ENCODE data around the gene PPARD. TPM values are rescaled to one million over a fixed set of nuclear protein-coding genes. Genes with fewer than 3 reads are reported as not detected.
A peak's percentile ranks its signal among the peaks of the same experiment; 100 is the strongest.

The PPARD gene
- total RNA-seq, 2 donors from 2014 or later: 11.0 to 14.8 TPM

DNA sequence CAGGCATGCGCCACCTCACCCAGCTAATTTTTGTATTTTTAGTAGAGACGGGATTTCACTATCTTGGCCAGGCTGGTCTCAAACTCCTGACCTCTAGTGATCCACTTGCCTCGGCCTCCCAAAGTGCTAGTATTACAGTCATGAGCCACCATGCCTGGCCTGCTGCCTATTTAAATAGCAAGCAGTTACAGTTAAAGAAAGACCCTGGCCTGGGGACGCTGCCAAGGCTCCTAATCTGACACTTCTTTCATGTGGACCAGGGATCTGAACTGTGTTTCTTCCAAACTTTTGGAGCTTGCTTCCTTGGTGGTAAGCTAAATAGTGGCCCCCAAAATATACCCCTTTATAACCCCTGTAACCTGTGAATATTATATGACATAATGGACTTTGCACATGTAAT is 15.3 kb downstream of the PPARD start:
- TF ChIP-seq, protein P1, sequence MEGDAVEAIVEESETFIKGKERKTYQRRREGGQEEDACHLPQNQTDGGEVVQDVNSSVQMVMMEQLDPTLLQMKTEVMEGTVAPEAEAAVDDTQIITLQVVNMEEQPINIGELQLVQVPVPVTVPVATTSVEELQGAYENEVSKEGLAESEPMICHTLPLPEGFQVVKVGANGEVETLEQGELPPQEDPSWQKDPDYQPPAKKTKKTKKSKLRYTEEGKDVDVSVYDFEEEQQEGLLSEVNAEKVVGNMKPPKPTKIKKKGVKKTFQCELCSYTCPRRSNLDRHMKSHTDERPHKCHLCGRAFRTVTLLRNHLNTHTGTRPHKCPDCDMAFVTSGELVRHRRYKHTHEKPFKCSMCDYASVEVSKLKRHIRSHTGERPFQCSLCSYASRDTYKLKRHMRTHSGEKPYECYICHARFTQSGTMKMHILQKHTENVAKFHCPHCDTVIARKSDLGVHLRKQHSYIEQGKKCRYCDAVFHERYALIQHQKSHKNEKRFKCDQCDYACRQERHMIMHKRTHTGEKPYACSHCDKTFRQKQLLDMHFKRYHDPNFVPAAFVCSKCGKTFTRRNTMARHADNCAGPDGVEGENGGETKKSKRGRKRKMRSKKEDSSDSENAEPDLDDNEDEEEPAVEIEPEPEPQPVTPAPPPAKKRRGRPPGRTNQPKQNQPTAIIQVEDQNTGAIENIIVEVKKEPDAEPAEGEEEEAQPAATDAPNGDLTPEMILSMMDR (IDR thresholded peaks at IDR 0.05): no peak
- H3K36me3 ChIP-seq: peaks cover 15% of the 10 kb centered on the region
- no peak overlapping the region for H3K4me3 ChIP-seq
- H3K27ac ChIP-seq: peak overlapping the region; percentile 51 to 72
- H3K27me3 ChIP-seq: no peaks in the 10 kb centered on the region
- H3K4me1 ChIP-seq: peaks cover 0 to 56% of the 10 kb centered on the region in 2 donors
- no peak for DNase-seq (ENCODE audit: low spot score)
- H3K9me3 ChIP-seq: no peaks in the 10 kb centered on the region

DNA sequence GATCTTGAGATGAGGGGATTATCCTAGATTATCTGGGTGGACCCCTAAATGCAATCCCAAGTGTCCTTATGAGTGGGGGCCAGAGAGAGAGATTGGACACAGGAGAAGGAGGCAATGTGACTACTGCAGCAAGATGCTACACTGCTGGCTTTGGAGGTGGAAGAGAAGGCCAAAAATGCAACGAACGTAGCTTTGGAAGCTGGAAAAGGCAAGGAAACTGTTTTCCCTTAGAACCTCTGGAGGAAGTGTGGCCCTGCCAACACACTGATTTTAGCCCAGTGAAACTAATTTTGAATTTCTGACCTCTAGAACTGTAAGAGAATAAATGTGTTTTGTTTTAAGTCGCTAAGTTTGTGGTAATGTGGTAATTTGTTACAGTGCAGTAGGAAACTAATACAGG is 15.7 kb downstream of the PPARD start:
- Histone ChIP-seq H3K27ac (peak overlapping the region; percentile 51 to 72), H3K9me3 (no peaks in the 10 kb centered on the region), H3K4me3 (no peak overlapping the region), H3K36me3 (peaks cover 11% of the 10 kb centered on the region), H3K27me3 (no peaks in the 10 kb centered on the region), H3K4me1 (peaks cover 0 to 60% of the 10 kb centered on the region in 2 donors)
- no peak for DNase-seq (ENCODE audit: low spot score)
- TF ChIP-seq, protein P1 (IDR thresholded peaks at IDR 0.05): no peak

DNA sequence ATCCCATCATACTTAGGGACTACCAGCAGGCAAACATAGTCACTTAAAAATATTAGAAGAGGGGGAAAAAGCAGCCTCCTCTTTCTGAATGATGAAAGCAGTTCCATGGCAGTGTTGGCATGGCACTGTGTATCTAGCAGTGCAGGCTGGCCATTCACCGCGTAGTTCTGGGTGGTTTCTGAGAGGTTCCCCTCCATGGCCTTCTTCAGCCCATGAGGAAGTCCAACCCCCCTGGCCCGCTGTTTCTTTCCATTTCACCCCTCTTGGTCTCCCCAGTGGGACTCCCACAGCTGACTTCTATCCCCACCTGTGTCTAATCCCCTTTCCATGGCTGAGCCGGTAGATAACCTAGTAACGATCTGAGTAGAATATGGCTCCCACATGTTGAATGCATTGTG is 17.0 kb downstream of the PPARD start:
- H3K4me1 ChIP-seq: peaks cover 0 to 65% of the 10 kb centered on the region in 2 donors
- H3K27ac ChIP-seq: peak overlapping the region; percentile 51 to 72
- TF ChIP-seq, protein P1 (IDR thresholded peaks at IDR 0.05): no peak
- no peaks in the 10 kb centered on the region for H3K27me3 ChIP-seq
- H3K9me3 ChIP-seq: no peaks in the 10 kb centered on the region
- H3K36me3 ChIP-seq: peaks cover 10% of the 10 kb centered on the region
- no peak overlapping the region for H3K4me3 ChIP-seq
- DNase-seq (ENCODE audit: low spot score): no peak

DNA sequence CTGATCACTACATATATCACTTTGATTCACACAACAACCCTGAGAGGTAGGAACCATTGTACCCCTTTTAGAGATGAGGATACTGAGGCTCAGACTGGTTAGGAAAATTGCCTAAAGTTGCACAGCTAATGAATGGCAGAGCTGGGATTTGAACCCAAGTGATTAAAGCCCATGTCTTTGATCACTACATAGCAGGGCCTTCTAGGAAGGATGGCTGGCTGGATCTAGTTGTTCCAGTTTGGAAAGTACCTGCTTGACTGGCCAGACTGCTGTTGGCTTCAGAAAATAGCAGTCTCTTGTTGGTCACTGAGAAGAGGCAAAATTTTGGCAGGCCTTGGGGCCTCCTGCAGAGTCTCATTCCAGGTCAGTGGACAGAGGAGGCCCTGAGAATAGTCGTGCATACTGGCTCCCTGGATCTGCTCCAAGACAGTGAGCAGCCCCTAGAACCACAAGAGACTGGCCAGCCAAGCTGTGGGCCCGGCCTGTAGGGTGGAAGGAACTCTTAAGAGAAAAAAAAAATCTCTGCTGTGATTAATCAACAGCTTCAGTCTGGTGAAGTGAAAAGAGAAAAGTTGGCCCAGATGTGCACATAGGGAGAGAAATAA is 17.5 kb downstream of the PPARD start:
- H3K27me3 ChIP-seq: no peaks in the 10 kb centered on the region
- peak overlapping the region; percentile 51 to 72 for H3K27ac ChIP-seq
- H3K4me1 ChIP-seq: peaks cover 0 to 65% of the 10 kb centered on the region in 2 donors
- no peaks in the 10 kb centered on the region for H3K9me3 ChIP-seq
- no peak overlapping the region for H3K4me3 ChIP-seq
- TF ChIP-seq, protein P1 (IDR thresholded peaks at IDR 0.05): no peak
- DNase-seq (ENCODE audit: low spot score): no peak
- H3K36me3 ChIP-seq: peaks cover 10% of the 10 kb centered on the region

DNA sequence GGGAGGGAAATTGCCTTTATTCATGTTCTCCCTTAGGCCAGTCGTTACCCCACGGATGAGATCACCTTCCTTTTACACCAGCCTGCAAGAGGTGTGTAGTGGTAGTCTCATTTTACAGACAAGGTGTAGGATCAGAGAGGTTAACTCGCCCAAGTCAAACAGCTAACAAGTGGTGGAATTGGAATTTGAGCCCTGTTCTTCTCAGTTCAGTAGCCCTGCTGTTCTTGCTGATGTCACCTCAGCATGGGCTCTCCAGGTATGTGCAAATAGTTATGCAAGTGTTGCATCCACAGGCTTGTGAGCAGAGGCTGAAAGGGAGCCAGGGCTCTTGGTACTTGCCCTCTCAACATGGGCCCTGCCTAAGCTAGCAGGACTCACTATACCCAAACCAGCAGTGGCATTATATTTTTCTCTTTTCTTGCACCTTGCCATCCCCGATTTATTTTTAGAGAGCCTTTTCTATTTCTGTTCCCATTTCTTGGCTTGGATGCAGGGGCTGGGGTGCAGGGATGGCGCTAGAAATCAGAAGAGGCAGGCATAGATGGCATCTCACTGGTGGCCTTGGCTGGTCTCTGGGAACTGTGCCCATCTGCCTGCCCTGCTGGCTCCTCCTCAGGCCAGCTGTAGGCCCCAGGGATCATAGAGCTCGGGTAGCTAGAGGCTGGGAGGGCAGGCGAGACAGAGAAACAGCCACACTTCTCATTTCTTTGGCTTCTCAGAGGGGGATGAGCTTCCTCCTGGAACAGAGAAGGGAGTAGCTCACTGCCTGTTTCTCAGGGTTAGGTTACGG is 18.2 kb downstream of the PPARD start:
- no peak for DNase-seq (ENCODE audit: low spot score)
- Histone ChIP-seq H3K4me3 (no peak overlapping the region), H3K27me3 (no peaks in the 10 kb centered on the region), H3K9me3 (no peaks in the 10 kb centered on the region), H3K4me1 (peaks cover 0 to 65% of the 10 kb centered on the region in 2 donors), H3K36me3 (peaks cover 10% of the 10 kb centered on the region), H3K27ac (peak overlapping the region; percentile 51 to 72)
- TF ChIP-seq, protein P1 (IDR thresholded peaks at IDR 0.05): no peak
